HG03558 (cell line): ENCODE measurements around the gene DEFB131B.
A peak's percentile ranks its signal among the peaks of the same experiment; 100 is the strongest.
"Not testable (repeated sequence)": the region's sequence is repeated elsewhere in the genome, so short reads cannot be mapped to it uniquely, and the experiment has no call there.

Experiments used
- ATAC-seq: cut with Tn5 transposase; IDR thresholded peaks from one replicate; pipeline ENCODE4 v1.9.1; 2021; ENCODE audit warnings: moderate number of reproducible peaks; ENCODE audit not compliant: unreplicated experiment; ENCODE audit errors: extremely low read depth

DEFB131B gene

DNA sequence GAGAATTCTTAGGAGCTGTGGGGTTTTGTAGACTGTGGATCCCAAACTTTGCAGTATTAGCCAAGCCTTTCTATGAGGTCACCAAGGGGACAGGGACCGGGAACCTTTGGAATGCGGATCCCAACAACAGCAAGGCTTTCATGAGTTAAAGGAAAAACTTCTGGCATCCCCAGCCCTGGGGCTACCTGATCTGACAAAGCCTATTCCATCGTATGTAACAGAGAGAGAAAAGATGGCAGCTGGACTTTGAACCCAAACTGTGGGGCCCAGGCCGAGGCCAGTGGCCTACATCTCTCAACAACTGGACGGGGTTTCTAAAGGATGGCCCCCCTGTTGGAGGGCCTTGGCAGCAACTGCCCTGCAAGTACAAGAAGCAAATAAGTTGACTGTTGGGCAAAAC lies 32.5 kb downstream of the DEFB131B start:
- ATAC-seq = not testable (repeated sequence)

DNA sequence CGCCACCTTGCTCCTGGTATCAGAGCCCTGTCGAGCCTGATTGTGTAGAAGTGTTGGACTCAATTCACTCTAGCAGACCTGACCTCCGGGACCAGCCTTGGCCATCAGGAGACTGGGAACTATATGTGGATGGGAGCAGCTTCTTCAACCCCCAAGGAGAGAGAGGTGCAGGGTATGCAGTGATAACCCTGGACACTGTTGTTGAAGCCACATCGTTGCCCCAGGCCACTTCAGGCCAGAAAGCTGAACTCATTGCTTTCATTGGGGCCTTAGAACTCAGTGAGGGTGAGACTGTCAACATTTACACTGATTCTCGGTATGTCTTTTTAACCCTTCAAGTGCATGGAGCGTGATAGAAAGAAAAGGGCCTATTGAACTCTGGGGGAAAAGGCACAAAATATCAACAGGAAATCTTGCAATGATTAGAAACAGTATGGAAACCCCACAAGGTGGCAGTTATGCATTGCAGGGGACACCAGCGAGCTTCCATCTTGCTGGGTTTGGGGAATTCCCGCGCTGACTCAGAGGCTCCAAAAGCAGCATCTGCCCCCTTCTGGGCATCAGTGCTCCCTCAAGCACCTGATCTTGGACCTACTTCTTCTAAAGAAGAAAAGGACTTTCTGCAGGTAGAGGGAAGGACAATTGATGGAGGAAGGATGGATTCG lies 33.2 kb downstream of the DEFB131B start:
- not testable (repeated sequence) for ATAC-seq

DNA sequence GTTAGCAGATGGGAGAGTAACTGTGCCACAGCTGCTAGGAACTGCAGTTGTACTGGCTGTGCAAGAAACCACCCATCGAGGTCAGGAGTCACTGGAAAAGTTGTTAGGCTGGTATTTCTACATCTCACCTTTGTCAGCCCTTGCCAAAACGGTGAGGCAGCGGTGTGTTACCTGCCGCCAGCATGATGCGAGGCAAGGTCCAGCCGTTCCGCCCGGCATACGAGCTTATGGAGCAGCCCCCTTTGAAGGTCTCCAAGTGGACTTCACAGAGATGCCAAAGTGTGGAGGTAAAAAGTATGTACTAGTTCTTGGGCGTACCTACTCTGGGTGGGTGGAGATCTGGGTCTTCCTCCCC lies 33.7 kb downstream of the DEFB131B start:
- not testable (repeated sequence) for ATAC-seq

DNA sequence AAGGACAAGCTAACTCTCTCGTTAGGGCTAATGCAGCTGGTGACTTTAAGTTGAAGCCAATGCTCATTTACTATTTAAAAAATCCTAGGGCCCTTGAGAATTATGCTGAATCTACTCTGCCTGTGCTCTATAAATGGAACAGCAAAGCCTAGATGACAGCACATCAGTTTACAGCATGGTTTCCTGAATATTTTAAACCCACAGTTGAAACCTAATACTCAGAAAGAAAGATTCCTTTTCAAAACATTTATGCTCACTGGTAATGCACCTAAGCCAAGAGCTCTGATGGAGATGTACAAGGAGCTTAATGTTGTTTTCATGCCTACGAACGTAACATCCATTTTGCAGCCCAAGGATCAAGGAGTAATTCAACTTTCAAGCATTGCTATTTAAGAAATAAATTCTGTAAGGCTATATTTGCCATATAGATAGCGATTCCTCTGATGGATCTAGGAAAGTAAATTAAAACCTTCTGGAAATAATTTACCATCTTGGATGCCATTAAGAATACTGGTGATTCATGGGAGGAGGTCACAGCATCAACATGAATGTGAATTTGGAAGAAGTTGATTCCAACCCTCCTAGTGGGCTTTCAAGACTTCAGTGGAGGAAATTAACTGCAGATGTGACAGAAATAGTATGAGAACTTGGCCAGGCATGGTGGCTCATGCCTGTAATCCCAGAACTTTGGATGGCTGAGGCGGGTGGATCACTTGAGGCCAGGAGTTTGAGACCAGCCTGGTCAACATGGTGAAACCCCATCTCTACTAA lies 35.7 kb downstream of the DEFB131B start:
- no peak for ATAC-seq

DNA sequence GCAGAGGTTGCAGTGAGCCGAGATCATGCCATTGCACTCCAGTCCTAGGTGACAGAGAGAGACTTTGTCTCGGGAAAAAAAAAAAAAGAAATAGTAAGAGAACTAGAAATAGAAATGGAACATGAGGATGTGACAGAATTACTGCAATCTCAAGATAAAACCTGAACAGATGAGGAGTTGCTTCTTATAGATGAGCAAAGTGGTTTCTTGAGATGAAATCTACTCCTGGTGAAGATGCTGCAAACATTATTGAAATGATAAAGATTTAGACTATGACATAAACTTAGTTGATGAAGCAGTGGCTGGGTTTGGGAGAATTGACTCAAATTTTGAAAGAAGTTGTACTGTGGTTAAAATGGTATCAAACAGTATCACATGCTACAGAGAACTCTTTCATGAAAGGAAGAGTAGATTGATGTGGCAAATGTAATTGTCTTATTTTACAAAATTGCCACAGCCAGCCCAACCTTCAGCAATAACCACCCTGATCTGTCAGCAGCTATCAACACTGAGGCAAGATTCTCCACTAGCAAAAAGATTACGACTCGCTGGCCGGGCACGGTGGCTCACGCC lies 36.5 kb downstream of the DEFB131B start:
- ATAC-seq = no peak

DNA sequence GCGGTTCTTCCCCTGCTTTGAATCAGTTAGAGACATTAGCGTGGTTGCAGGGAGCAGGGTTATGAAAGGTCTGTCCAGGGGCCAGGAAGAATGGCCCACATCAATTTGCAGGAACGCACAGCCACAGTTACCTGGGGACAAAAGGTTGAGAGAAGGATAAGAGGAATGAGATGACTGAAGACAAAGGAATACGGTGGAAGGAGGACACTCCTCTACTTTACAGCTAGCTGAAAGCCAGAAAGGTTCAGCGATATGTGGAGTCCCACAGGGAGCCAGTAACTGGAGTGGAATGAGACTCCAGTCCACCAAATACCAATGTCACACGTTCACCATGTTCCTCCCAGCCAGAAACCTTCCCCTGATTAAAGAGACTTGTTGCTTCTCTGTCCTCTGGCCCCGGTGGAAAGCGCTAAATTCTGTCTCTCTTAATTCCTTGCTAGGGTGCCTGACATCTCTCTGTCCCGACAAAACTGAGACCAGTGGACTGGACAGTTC lies 39.4 kb downstream of the DEFB131B start:
- ATAC-seq = no peak

DNA sequence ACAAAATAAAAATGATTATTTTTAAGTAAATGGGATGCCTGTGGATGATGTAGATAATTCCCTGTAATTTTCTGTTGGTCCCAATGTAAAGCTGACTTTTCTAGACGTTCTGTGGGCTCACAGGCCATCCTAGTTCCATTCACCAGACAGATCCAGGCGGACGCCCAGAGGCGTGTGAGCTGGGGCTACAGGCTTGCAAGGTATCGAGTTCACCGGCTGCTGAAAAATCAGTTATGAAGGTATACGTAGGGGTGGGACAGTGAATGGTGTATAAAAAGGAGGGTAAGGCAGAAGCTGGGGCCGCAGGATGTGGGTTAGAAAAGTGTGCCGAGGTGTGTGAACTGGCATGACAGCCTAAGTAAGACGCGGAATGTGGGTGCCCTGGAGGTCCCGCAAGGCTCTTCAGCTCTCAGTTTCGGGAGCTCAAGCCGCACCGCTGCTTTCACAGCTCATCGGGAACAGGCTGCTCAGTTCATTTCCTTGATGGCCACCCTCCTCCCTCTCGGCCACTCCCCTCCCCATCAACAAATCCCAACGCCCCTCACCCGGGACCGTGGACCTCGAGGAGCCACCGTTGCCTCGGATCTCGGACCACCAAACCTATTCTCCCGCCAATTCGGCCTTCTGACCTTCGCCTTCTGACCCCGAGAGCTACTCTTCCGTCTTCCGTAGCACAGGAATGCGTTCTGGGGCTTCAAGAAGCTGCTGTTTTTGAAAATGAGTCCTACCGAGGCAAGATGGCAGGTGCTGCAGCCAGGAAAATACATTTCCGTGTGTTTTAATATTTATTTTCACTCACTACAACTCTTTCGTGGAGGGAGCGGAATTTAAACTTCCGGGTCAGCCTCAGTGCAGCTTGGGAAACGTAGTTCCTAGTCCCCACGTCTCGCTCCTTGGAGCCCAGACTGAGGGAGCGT lies 49.8 kb downstream of the DEFB131B start, which contains the start of gene XNDC1N:
XNDC1N (minus strand) TSS at position 775 of the 917 bp plus-strand sequence. CDS start 5,241 bp downstream, outside the sequence.
- peak; percentile 35 for ATAC-seq

DNA sequence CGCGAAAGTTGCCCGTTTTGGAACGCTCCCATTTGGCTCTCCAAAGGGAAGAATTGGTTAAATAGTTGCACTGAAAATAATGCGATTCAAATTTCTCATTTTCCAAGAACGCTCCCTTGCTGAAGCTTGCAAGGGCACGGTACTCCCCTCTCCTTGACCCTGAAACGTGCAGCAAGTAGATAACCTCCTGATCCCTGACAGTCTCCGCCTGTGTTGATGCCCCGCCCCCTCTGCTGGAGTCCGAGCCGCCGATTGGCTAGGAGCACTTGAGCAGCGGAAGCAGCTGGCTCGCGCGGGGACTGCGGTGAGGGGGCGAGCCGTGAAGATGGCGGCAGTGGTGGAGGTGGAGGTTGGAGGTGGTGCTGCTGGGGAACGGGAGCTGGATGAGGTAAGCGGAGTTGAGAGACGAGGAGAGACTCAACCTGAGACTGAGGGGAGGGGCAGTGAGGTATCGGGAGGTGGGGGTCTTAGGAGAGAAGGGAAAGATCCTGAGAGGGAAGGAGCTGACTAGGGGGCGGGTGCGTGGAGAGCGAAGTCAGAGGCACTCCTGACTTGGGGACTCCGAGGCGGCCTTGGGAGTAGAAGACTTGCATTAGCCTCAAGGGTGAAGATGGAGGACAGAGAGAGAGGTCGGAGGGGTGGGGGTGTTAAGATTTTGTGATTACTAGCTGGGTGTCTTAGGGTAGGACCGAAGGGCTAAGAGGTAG lies 50.6 kb downstream of the DEFB131B start, which contains the start of gene RNF121:
RNF121 (plus strand) TSS at position 310 of the 707 bp plus-strand sequence; CDS start at position 326, 16 bp downstream.
- ATAC-seq = peak; percentile 36

DNA sequence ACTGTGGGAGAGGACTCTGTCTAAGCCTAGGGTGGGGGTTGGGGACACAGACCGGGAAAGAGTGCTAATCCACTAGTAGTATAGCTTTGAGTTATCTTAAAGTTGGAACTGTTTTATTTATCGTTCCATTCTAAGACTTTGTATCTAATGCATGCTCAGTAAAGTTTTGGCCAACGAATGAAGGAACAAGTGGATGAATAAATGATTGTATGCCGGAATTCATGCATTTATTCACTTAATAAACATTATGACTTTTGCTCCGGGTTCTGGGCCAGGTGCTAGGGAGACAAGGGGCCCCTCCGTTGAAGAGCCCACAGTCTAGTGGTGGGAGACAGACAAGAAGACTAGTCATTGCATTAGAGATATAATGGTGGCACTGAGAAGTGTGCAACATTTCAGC lies 51.2 kb downstream of the DEFB131B start:
- ATAC-seq = no peak

DNA sequence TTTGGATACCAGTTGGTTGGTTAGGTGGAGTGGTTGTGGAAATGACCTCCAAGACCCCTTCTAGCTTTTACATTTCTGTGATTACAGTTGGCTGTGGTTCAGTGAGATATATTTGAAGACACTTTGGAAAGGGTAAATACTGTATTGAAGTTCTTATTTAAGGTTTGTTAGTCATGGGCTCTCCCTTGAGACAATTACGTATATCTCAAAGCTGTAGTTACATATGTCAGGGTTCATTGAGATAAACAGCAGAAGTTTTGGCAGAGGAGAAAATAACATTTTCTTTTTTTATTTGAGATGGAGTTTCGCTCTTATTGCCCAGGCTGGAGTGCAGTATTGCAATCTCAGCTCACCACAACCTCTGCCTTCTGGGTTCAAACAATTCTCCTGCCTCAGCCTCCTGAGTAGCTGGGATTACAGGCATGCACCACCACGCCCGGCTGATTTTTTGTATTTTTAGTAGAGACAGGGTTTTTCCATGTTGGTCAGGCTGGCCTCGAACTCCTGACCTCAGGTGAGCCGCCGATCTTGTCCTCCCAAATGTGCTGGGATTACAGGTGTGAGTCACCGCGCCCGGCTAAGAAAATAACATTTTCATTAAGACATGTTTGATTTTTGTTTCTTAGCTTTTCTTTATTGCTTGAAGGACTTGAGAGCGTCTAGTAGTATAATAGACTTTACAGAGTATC lies 52.4 kb downstream of the DEFB131B start:
- no peak for ATAC-seq

DNA sequence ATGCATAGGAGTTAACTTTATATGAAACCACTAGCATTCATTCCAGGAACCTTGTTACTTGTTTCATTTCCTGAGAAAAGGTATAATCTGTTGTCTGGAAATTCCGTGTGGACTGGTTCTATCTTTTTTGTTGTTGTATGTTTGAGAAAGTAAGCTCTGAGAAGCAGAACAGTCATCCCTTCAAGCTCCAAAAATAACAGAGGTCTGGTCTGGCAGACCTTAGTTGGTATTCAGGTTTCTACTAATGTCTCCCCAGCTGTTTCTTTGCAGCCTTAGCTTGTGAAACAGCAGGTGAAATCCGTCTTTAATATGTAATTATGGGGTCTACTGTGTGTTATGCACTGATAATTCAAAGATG lies 53.0 kb downstream of the DEFB131B start:
- ATAC-seq = no peak

DNA sequence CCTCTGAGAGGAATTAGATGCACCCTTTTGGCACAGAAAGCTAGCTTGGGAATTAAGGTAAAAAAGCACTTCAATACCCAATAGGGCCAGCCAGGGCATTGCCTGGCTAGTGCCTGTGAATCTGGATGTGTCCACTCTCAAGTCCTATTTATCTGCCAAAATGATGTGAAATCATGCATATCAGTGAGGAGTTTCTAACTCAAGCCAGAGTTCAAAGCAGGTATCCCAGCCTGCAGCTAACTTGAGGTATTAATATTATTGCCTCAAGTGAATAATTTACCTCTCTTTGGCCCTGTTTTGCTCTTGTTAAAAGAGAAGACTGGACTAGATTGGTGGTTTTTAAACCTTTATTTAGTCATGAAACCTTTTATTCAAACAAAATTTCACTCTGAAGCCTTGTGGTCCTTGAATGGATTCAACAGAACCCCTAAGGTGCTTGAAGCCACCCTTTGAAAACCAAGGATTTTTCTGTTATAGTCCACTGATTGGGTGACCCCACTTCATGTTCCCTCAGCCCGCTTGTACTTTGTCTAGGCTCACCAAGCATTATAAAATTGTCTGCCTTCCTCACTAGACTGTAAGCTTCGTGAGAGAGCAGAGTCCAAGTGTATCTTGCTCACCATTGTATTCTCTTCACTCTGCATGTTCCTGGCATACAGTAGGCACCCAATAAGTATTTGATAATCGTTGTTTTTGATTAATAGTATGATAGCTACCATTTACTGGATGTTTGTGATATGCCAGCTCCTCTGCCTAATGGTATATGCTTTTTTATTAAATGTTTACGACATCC lies 55.1 kb downstream of the DEFB131B start:
- no peak for ATAC-seq
